SK-N-SH (cell line): ENCODE data around the gene ADGRA1. TPM values are rescaled to one million over a fixed set of nuclear protein-coding genes. Genes with fewer than 3 reads are reported as not detected.

Experiments used
- CTCF ChIA-PET: fragments of 300-600, 350-600 bp; formaldehyde crosslinking; extraction: SDS; loops from one replicate; lab custom pipeline; 2021; lab: Yijun Ruan, JAX
- POLR2A ChIA-PET: fragments of 350-600 bp; sonication (Branson Sonifier 250); formaldehyde crosslinking; extraction: SDS; loops from one replicate; lab custom pipeline; 2020; ENCODE audit warnings: antibody characterized with exemption, inconsistent platforms; lab: Yijun Ruan, JAX
- DNase-seq: peaks from one replicate; pipeline ENCODE4 v3.0.0; 2012
- H2AFZ ChIP-seq: fragments of 200-600 bp; sonication (generic); 2 replicates; pipeline ENCODE4 v1.8.1; 2016; ENCODE audit warnings: antibody characterized with exemption, mild to moderate bottlenecking, low read depth
- H3F3A ChIP-seq: fragments of 200-600 bp; sonication (generic); replicated peaks from 2 replicates; pipeline ENCODE3; 2016; ENCODE audit warnings: antibody characterized with exemption, mild to moderate bottlenecking; ENCODE audit not compliant: insufficient read depth
- H3K27ac ChIP-seq, 2 experiments: fragments of 200-500 bp in 1 of 2; fragments of 200-600 bp in 1 of 2; sonication (Bioruptor generic) in 1 of 2; sonication (generic), shearing (Covaris generic) in 1 of 2; 2 replicates each; pipeline versions ENCODE4 v1.5.1 to v1.6.1; 2014 to 2016; ENCODE audit warnings: low read depth in 2 of 2, inconsistent platforms in 1 of 2, low read length in 1 of 2, mild to moderate bottlenecking in 1 of 2, mixed read lengths in 1 of 2
- H3K27me3 ChIP-seq: fragments of 200-600 bp; sonication (generic), shearing (Covaris generic); 2 replicates; pipeline ENCODE4 v1.6.1; 2016; ENCODE audit warnings: mixed run types; ENCODE audit not compliant: insufficient read depth
- H3K36me3 ChIP-seq, 2 experiments: fragments of 200-500 bp in 1 of 2; fragments of 200-600 bp in 1 of 2; sonication (Bioruptor generic) in 1 of 2; sonication (generic) in 1 of 2; replicated peaks in 1 of 2; 2 replicates each; pipeline versions ENCODE3 to v1.5.1; 2014 to 2016; ENCODE audit warnings: low read length in 1 of 2, mild to moderate bottlenecking in 1 of 2; ENCODE audit not compliant: insufficient read depth in 2 of 2, control insufficient read depth in 1 of 2
- H3K4me1 ChIP-seq, 2 experiments: fragments of 200-500 bp in 1 of 2; fragments of 200-600 bp in 1 of 2; sonication (Bioruptor generic) in 1 of 2; sonication (generic), shearing (Covaris generic) in 1 of 2; 2 replicates each; pipeline versions ENCODE4 v1.5.1 to v1.6.1; 2014 to 2016; ENCODE audit warnings: low read depth in 1 of 2, low read length in 1 of 2, mixed run types in 1 of 2; ENCODE audit not compliant: insufficient read depth in 2 of 2, control insufficient read depth in 1 of 2
- H3K4me2 ChIP-seq: fragments of 200-600 bp; sonication (generic), shearing (Covaris generic); 2 replicates; pipeline ENCODE4 v1.6.1; 2017; ENCODE audit warnings: mixed run types
- H3K4me3 ChIP-seq, 2 experiments: fragments of 200-500 bp in 1 of 2; fragments of 200-600 bp in 1 of 2; sonication (Bioruptor generic) in 1 of 2; sonication (generic), shearing (Covaris generic) in 1 of 2; 2 replicates each; pipeline versions ENCODE4 v1.5.1 to v1.8.1; 2014 to 2016; ENCODE audit warnings: low read depth in 2 of 2, inconsistent platforms in 1 of 2, low read length in 1 of 2, mild to moderate bottlenecking in 1 of 2, mixed read lengths in 1 of 2, moderate library complexity in 1 of 2
- H3K79me2 ChIP-seq: fragments of 200-600 bp; sonication (generic); 2 replicates; pipeline ENCODE4 v1.8.1; 2017; ENCODE audit warnings: mild to moderate bottlenecking; ENCODE audit not compliant: insufficient read depth
- H3K9ac ChIP-seq: fragments of 200-600 bp; sonication (generic); 2 replicates; pipeline ENCODE4 v1.6.1; 2017; ENCODE audit warnings: mixed run types
- H3K9me2 ChIP-seq: fragments of 200-600 bp; sonication (generic); 2 replicates; pipeline ENCODE4 v1.6.1; 2017; ENCODE audit warnings: mixed run types
- H3K9me3 ChIP-seq: fragments of 200-600 bp; sonication (generic); 2 replicates; pipeline ENCODE4 v1.6.1; 2017; ENCODE audit warnings: mixed run types, mild to moderate bottlenecking, moderate library complexity
- H4K20me1 ChIP-seq: fragments of 200-600 bp; sonication (generic); 2 replicates; pipeline ENCODE4 v1.6.1; 2017; ENCODE audit warnings: mild to moderate bottlenecking, mixed run types; ENCODE audit not compliant: insufficient read depth
- CHD2 ChIP-seq: fragments of 150-350 bp; IDR thresholded peaks from 2 replicates; pipeline ENCODE4 v1.6.1; 2018; ENCODE audit warnings: low read length; ENCODE audit not compliant: partially characterized antibody
- ELF1 ChIP-seq: IDR thresholded peaks from 2 replicates; pipeline ENCODE4 v1.4.0; 2012
- FOSL2 ChIP-seq: IDR thresholded peaks from 2 replicates; pipeline ENCODE4 v1.4.0; 2012; ENCODE audit warnings: low read depth, mild to moderate bottlenecking, moderate library complexity, borderline replicate concordance
- FOXJ3 ChIP-seq: sonication (generic); formaldehyde crosslinking; IDR thresholded peaks from 2 replicates; pipeline ENCODE4 v1.5.1; 2020; ENCODE audit warnings: mild to moderate bottlenecking, missing genetic modification reagents
- MEF2A ChIP-seq: IDR thresholded peaks from 2 replicates; pipeline ENCODE4 v1.4.0; 2012; ENCODE audit warnings: low read depth, borderline replicate concordance
- NFIC ChIP-seq: IDR thresholded peaks from 2 replicates; pipeline ENCODE4 v1.4.0; 2012; ENCODE audit warnings: borderline replicate concordance
- RAD21 ChIP-seq: IDR thresholded peaks from 2 replicates; pipeline ENCODE4 v1.6.1; 2012; ENCODE audit warnings: mild to moderate bottlenecking, low read length
- RFX5 ChIP-seq: IDR thresholded peaks from 2 replicates; pipeline ENCODE4 v1.6.1; 2012; ENCODE audit warnings: mild to moderate bottlenecking, improper control_type of control experiment, low read length
- SIN3A ChIP-seq: IDR thresholded peaks from 2 replicates; pipeline ENCODE4 v1.6.1; 2012; ENCODE audit warnings: low read depth, mild to moderate bottlenecking, low read length, moderate library complexity, borderline replicate concordance
- TAF1 ChIP-seq: IDR thresholded peaks from 2 replicates; pipeline ENCODE4 v1.6.1; 2012; ENCODE audit warnings: low read depth, mild to moderate bottlenecking, low read length, moderate library complexity, borderline replicate concordance
- TCF12 ChIP-seq: IDR thresholded peaks from 2 replicates; pipeline ENCODE4 v1.4.0; 2012
- TEAD4 ChIP-seq: IDR thresholded peaks from 2 replicates; pipeline ENCODE4 v1.4.0; 2012; ENCODE audit warnings: mild to moderate bottlenecking, borderline replicate concordance; ENCODE audit not compliant: insufficient read depth
- YY1 ChIP-seq: IDR thresholded peaks from 2 replicates; pipeline ENCODE4 v1.4.0; 2012; ENCODE audit warnings: low read depth, mild to moderate bottlenecking
- WGBS: methylation state at CpG from one replicate; pipeline ENCODE4 v1.1.6; 2017; ENCODE audit warnings: low lambda C conversion rate; 5-methylcytosine and 5-hydroxymethylcytosine counted together
- polyA plus RNA-seq, 3 experiments: library from polyadenylated mRNA; depleted of rRNA; stranded (reverse); fragments of >200 nt; gene quantifications; 2 replicates each; pipeline ENCODE4 v1.2.3, GENCODE V29; 2012
- TF ChIP-seq, protein P1 (sequence below): IDR thresholded peaks from 2 replicates; pipeline ENCODE4 v1.4.0; 2012; ENCODE audit warnings: low read depth
- TF ChIP-seq, protein P2 (sequence below): IDR thresholded peaks from 2 replicates; pipeline ENCODE4 v1.4.0; 2012; ENCODE audit warnings: low read depth, borderline replicate concordance
- TF ChIP-seq, protein P3 (sequence below): IDR thresholded peaks from 2 replicates; pipeline ENCODE4; 2012
- TF ChIP-seq, protein P4 (sequence below): IDR thresholded peaks from 2 replicates; pipeline ENCODE4 v1.4.0; 2012; ENCODE audit warnings: low read depth, borderline replicate concordance

The ADGRA1 gene
- polyA plus RNA-seq, 1 of the 3 experiments (the other 2 are of a cell fraction), result not detected

DNA sequence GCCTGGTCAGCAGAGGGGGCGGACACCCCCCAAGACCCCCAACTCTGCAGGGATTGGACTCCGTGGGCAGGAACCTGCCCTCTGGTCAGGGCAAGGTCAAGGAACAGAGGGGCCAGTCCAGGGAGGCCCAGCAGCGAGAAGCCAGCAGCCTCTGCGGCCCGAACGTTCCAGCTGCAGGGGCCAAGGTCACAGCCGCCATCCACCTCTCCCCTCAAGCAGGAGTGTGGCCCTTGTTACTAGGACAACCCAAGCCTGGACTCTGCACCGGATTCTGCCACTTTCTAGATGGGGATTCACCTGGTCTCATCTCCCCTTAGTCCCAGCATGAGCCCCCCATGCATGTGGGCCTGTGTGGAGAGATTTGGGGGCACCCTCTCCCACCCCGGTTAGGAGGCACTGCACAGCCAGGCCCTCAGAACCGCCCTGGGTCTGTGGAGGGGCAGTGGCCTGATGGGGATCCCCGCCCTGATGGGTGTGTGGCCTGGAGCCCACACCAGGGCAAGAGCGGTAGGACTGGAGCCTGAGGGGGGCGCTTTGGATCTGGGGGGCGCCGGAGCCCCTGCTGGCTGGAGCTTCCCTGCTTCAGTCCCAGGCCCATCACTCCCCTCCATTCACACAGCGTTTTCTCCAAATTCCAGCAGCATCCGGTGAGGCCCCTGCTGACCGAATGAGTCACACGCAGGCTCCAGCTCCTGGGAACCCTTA is 18.1 kb downstream of the ADGRA1 start:
- Histone ChIP-seq H3K27me3 (no peaks in the 10 kb centered on the region), H4K20me1 (no peaks in the 10 kb centered on the region), H3F3A (no peaks in the 10 kb centered on the region), H3K4me1 (no peaks in the 10 kb centered on the region), H3K27ac (no peak overlapping the region), H3K9ac (no peak overlapping the region), H3K36me3 (no peaks in the 10 kb centered on the region), H3K9me3 (no peaks in the 10 kb centered on the region), H3K9me2 (no peaks in the 10 kb centered on the region), H2AFZ (no peak overlapping the region), H3K4me2 (no peak overlapping the region), H3K4me3 (no peak overlapping the region), H3K79me2 (no peaks in the 10 kb centered on the region)
- TF ChIP-seq, protein P1, sequence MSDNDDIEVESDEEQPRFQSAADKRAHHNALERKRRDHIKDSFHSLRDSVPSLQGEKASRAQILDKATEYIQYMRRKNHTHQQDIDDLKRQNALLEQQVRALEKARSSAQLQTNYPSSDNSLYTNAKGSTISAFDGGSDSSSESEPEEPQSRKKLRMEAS, result no peak
- TF ChIP-seq TAF1, result no peak
- TF ChIP-seq TCF12, result no peak
- TF ChIP-seq ELF1, result no peak
- no peak for TF ChIP-seq MEF2A
- TF ChIP-seq, protein P2, sequence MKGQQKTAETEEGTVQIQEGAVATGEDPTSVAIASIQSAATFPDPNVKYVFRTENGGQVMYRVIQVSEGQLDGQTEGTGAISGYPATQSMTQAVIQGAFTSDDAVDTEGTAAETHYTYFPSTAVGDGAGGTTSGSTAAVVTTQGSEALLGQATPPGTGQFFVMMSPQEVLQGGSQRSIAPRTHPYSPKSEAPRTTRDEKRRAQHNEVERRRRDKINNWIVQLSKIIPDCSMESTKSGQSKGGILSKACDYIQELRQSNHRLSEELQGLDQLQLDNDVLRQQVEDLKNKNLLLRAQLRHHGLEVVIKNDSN, result no peak
- no peak for TF ChIP-seq RAD21
- TF ChIP-seq, protein P3, sequence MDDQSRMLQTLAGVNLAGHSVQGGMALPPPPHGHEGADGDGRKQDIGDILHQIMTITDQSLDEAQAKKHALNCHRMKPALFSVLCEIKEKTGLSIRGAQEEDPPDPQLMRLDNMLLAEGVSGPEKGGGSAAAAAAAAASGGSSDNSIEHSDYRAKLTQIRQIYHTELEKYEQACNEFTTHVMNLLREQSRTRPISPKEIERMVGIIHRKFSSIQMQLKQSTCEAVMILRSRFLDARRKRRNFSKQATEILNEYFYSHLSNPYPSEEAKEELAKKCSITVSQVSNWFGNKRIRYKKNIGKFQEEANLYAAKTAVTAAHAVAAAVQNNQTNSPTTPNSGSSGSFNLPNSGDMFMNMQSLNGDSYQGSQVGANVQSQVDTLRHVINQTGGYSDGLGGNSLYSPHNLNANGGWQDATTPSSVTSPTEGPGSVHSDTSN, result no peak
- no peak for TF ChIP-seq RFX5
- TF ChIP-seq FOSL2, result no peak
- no peak for TF ChIP-seq NFIC
- no peak for TF ChIP-seq SIN3A
- TF ChIP-seq FOXJ3 (CRISPR knock-in tag), result no peak
- TF ChIP-seq TEAD4, result no peak
- TF ChIP-seq, protein P4, sequence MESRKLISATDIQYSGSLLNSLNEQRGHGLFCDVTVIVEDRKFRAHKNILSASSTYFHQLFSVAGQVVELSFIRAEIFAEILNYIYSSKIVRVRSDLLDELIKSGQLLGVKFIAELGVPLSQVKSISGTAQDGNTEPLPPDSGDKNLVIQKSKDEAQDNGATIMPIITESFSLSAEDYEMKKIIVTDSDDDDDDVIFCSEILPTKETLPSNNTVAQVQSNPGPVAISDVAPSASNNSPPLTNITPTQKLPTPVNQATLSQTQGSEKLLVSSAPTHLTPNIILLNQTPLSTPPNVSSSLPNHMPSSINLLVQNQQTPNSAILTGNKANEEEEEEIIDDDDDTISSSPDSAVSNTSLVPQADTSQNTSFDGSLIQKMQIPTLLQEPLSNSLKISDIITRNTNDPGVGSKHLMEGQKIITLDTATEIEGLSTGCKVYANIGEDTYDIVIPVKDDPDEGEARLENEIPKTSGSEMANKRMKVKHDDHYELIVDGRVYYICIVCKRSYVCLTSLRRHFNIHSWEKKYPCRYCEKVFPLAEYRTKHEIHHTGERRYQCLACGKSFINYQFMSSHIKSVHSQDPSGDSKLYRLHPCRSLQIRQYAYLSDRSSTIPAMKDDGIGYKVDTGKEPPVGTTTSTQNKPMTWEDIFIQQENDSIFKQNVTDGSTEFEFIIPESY, result no peak
- TF ChIP-seq CHD2, result no peak
- no peak for TF ChIP-seq YY1
- no peak for DNase-seq
- POLR2A ChIA-PET, result no interaction called here
- CTCF ChIA-PET, result no interaction called here
- 38% methylated on average over 10 of the region's 19 CpGs for WGBS
